Stimulated activated CD4-positive, alpha-beta T cell treated with anti-CD3 and anti-CD28 coated beads, Interleukin-15, amount 100 ng/mL, for 24 hours (primary cell): ENCODE results near the gene ESYT1.

ENCODE experiments used
- DNase-seq: peaks from one replicate; pipeline ENCODE4 v3.0.0-alpha.2; 2020

Gene ESYT1

DNA sequence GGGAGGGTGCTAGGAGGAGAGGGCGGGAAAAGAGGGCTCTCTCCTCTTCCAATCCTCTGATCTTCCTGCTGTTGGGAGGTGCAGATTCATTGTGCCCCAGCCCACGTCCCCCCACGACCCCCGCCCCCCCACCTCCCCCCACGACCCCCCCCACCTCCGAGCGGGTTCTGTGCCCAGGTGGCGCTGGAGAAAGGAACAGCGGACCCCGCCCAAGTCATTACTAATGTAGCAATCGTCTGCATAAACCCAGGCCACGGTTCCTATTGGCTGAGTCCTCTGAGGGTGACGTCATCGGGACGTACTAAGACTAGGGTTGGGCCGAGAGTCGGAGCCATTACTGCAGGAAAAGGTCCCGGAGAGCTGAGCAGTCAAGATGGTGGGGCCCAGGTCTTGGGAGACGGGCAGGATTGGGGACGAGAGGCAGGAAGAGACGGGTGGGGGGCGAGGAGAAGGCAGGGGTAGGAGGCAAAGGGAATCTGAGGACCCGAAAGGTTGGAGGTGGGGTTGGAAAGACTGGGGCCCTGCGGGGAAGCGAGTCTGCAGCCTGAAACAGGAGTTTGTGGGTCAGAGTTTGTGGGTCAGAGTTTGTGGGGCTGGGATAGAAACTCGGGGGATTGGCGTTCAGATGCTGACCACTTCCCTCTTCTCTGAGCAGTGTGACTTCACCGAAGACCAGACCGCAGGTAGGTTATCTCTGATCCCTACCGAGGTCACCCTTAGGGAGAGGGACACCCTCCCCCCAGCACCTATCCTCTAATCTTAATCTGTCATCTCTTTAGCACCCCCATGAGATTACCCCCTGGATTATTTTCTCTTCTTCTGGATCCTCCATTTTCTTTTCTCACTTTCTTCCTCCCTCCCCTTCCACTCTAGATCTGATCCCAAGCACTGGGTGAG is 30.2 kb downstream of the ESYT1 start, which contains the start of gene MYL6:
MYL6 (plus strand) TSS at position 331 of the 897 bp plus-strand sequence; CDS start at position 374, 43 bp downstream.
- peak; percentile 96 for DNase-seq

GRCh38 chr12:56158926-56159461 is 30.9 kb downstream of the ESYT1 start:
- peak; percentile 59 for DNase-seq

GRCh38 chr12:56159482-56160192 is 31.6 kb downstream of the ESYT1 start:
- no peak for DNase-seq

DNA sequence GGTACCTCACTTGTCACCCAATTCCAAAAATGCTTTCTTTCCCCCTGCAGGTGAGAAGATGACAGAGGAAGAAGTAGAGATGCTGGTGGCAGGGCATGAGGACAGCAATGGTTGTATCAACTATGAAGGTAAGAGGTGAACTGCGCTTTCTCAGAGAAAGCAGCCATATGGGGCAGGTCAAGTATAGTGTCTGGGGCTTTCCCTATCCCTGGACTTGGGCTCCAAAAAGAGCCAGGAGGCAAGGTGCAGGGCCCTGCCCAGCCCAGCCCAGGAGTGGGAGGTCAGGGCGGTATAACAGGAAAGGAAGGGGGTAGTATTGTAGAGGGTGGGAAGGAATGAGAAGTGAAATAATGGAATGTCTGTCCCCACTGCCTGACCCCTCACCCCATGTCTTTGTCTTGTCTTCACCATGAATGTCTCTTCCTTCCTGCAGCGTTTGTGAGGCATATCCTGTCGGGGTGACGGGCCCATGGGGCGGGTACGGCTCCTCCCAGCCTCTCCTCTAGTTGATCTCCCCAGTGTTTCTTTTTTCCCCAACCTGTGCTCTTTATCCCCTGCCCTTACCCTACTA is 32.2 kb downstream of the ESYT1 start:
- DNase-seq: peak; percentile 71

DNA sequence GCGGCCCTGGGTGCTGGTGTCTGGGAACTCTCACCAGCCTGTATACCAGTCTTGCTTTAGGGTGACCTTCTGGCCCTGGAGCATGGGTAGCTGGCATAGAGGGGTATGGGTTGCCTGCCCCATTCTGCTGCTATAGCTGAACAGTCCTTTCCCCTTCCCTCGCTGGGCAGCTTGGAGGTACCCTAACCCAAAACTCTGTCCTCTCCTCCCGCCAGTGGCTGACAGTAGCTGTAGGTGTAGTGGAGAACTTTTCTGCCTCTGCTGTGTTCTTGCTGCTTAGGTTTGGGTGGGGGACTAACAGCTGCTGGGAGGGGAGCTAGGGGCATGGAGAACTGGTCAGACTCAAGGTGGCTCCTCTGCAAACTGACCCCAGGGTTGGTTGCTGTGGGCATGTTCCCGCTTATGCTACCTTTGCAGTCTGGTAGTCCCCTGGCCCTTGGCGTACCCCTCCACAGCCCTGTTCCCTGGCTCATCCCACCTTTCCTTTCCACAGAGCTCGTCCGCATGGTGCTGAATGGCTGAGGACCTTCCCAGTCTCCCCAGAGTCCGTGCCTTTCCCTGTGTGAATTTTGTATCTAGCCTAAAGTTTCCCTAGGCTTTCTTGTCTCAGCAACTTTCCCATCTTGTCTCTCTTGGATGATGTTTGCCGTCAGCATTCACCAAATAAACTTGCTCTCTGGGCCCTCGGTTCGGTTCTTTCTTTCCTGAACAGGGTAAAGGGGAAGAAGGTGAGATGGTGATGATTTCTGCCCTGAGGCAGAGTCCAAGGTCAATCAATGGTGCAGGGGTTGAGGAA is 33.0 kb downstream of the ESYT1 start:
- no peak for DNase-seq

GRCh38 chr12:56161690-56162351 is 33.8 kb downstream of the ESYT1 start:
- no peak for DNase-seq

DNA sequence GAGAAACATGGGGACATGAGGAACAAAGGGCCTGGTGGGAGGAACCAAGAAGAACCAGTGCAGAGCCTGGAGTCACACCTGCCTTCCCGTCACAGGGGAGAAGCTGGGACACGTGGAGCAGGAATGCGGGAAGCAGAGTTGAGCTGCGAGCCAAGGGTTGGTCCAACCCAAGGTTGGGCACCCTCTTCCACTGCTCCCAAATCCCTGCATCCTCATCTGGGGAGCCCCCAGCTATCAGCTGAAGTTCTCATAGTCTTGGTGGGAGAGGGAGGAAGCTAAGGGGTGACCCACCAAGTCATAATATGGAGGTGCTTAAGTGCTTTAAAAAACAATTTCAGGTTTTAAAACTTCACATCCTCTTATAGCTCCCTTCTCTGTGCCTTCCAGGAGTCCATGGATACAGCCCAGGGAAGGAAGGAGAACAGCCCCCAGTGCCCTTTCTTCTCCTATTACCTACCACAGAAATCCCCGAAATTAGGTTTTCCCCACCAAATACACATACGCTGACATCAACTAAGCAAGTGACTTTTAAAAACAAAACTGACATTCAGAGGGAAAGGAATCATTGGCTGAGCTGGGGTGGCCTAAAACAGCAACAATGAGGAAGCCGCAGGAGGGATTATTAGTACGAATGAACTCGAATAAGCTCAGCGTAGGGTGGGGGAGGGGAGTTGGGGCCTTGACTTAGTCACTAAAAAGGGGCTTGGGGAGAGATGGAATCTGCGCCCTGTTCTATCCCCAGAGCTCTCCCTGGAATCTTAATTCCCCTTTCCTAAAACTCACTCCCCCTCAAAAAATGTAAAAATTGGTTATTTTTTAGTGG is 34.6 kb downstream of the ESYT1 start:
- no peak for DNase-seq

DNA sequence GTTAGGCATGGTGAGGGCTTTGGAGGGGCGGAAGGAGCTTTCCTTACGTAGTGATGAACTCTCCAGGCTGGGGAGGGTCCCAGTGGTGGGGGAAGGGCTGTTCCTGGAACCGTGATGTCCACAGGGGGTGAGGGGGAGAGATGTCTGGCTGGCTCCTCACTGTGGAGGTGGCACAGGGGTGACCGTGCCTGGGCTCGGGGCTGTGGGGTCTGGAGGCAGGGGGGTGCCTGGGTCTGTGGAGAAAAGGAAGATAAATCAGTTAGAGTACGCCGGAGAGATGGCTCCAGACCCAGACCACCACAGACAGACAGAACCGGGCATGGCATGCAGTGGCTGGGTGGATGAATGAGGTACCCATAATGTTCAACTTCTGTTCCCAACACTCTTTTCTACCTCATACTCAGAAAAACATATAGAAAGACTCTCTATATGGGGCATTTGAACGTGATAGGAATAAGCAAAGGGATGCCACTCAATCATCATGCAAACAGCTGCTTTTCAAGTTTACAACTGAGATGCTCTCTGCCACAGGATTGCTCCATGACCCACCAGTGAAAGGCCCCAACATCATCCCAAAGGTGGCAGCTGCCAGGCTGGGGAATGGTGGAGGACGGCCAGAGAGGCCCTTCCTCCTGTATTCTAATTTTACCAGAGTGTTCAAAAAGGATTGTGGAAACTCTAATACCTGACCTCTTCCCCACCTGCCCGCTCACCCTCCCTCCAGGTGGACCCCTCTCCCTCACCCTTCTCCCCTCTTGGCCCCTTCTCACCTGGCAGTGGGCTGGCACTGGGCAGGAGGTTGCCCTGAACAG is 35.7 kb downstream of the ESYT1 start:
- no peak for DNase-seq

GRCh38 chr12:56164345-56164729 is 36.3 kb downstream of the ESYT1 start:
- DNase-seq: no peak

DNA sequence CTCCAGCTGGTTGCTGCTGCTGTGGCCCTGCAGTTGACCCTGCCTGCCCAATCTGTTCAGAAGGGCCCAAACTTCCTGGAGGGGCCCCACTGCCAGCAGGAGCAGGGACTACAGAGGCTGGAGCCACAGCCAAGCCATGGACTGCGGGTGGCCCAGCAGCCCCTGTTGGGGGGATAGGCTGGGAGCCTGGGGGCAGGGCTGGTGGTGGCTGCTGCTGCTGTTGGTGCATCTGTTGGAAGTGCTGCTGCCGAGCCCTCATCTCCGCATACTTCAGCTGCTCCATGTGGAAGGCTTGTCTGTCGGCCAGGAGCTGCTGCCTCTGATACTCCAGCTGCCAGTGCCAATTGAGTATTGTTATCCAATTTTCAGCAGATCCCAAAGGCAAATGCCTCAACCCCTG is 37.3 kb downstream of the ESYT1 start:
- DNase-seq: no peak

GRCh38 chr12:56169229-56169759 is 41.2 kb downstream of the ESYT1 start:
- no peak for DNase-seq

GRCh38 chr12:56172839-56173238 is 44.8 kb downstream of the ESYT1 start:
- no peak for DNase-seq

DNA sequence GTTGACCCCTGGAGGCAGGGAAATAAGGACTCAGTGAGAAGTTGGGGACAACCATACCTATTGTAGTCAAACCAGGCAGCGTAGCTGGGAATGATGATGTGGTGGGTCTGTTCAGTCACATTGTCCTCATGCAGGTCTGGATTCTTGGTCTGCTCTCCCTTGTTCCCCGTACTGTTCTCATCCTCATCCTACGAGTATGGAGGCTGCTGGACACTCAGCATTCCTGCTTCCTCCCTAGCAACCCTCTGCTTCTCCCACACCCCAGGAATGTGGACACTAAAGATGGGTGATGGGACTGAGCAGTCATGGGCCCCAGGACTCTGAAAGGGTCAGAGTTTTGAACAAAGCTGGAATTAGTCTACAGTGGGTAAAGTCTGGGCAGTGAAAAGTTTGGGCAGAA is 50.3 kb downstream of the ESYT1 start:
- DNase-seq: no peak

DNA sequence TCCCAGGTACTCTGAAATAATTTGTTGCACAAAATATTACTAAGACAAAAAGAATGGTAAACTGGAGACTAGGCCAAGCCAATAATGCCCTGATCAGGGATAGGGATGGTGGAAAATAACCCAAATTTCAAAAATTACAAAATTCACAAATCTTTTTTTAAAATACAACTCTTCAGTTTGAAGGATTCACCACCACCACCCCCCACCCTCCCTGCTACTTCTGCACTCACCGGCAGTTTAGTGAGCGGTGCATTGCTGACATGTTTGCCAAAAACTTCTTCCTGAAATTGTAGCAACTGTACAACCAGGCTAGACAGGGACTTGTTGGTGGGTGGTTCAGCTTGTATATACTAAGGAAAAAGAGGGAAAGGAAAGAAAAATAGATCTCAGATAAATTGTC is 58.9 kb downstream of the ESYT1 start:
- DNase-seq: no peak

- DNase-seq: peak; percentile 16
These were observed 60.2 kb downstream of the ESYT1 start for GRCh38 chr12:56188131-56188777.

DNA sequence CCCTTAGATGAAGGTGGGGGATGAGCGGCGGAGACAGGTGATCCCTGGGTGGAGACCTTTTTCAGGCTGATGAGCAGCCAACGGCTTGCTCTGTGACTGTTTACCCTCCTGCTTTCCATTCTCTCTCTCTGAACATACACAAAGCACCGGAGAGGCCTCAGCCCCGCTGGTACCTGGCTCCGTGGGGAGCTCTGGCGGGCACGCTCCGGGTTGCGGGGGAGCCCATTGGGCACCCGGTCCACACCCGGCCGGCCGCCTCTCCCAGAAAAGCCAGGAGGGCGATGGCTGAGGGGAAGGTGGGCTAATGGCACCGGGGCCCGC is 60.7 kb downstream of the ESYT1 start:
- DNase-seq: no peak

GRCh38 chr12:56189099-56189917 is 61.2 kb downstream of the ESYT1 start, which contains the start of gene SMARCC2:
TSS of gene SMARCC2 (minus strand) at chr12:56189483. CDS start at chr12:56189461, 22 bp downstream.
- DNase-seq: peak; percentile 88

DNA sequence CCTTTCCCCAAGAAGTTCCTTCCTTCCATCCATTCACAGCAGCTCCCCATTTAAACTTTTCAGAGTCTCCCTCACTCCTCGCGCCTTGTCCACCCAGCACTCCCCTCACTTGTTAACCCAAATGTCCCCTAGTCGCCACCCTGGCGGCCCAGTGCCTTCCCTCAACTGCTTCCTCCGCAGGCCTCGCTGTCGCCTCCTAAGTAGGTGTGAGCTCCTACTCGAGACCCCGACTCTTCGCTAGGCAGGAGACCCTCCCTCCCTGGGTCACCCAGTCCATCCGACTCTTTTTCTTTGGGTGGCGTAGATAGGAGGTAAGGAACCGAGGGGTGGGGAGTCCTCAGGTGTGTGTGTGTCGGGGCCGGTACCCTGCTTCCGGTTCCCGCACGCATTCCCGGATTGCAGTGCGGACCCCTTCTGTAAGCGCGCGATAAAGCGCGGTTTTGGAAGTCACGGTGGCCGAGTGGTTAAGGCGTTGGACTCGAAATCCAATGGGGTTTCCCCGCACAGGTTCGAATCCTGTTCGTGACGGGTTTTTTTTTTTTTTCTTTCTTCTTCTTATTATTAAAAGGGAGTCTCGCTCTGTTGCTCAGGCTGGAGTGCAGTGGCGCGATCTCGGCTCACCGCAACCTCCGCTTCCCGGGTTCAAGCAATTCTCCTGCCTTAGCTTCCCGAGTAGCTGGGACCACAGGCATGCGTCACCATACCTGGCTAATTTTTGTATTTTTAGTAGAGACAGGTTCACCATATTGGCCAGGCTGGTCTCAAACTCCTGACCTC is 62.0 kb downstream of the ESYT1 start:
- peak; percentile 91 for DNase-seq
